Panc1 (cell line): ENCODE results near the gene AP3B1.

Experiments
- POLR2AphosphoS5 ChIP-seq: IDR thresholded peaks from 2 replicates; pipeline ENCODE4 v1.6.1; 2012; ENCODE audit warnings: mild to moderate bottlenecking, low read depth, low read length, moderate library complexity
- SIN3A ChIP-seq: IDR thresholded peaks from 2 replicates; pipeline ENCODE4 v1.6.1; 2012; ENCODE audit warnings: low read depth, mild to moderate bottlenecking, low read length, moderate library complexity, borderline replicate concordance; ENCODE audit not compliant: insufficient read depth
- TF ChIP-seq, protein P1 (sequence below): fragments of 450-650 bp; IDR thresholded peaks from 2 replicates; pipeline ENCODE4 v1.5.1; 2017; ENCODE audit warnings: mild to moderate bottlenecking

- TF ChIP-seq, protein P1, sequence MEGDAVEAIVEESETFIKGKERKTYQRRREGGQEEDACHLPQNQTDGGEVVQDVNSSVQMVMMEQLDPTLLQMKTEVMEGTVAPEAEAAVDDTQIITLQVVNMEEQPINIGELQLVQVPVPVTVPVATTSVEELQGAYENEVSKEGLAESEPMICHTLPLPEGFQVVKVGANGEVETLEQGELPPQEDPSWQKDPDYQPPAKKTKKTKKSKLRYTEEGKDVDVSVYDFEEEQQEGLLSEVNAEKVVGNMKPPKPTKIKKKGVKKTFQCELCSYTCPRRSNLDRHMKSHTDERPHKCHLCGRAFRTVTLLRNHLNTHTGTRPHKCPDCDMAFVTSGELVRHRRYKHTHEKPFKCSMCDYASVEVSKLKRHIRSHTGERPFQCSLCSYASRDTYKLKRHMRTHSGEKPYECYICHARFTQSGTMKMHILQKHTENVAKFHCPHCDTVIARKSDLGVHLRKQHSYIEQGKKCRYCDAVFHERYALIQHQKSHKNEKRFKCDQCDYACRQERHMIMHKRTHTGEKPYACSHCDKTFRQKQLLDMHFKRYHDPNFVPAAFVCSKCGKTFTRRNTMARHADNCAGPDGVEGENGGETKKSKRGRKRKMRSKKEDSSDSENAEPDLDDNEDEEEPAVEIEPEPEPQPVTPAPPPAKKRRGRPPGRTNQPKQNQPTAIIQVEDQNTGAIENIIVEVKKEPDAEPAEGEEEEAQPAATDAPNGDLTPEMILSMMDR: no peak
- no peak for TF ChIP-seq POLR2AphosphoS5
- no peak for TF ChIP-seq SIN3A
These were observed 19.8 kb downstream of the AP3B1 start for GRCh38 chr5:78274540-78275197.
